NCI-H526 (cell line): ENCODE data around the gene SULT2B1.
A peak's percentile ranks its signal among the peaks of the same experiment; 100 is the strongest.

ENCODE experiments used
- DNase-seq, 2 experiments: peaks; one replicate each; lab custom pipeline; 2025; lab: John Stamatoyannopoulos, UW

SULT2B1 gene

GRCh38 chr19:48634424-48635262, 82.7 kb downstream of the SULT2B1 start:
- peak; percentile 94 to 99 for DNase-seq

DNA sequence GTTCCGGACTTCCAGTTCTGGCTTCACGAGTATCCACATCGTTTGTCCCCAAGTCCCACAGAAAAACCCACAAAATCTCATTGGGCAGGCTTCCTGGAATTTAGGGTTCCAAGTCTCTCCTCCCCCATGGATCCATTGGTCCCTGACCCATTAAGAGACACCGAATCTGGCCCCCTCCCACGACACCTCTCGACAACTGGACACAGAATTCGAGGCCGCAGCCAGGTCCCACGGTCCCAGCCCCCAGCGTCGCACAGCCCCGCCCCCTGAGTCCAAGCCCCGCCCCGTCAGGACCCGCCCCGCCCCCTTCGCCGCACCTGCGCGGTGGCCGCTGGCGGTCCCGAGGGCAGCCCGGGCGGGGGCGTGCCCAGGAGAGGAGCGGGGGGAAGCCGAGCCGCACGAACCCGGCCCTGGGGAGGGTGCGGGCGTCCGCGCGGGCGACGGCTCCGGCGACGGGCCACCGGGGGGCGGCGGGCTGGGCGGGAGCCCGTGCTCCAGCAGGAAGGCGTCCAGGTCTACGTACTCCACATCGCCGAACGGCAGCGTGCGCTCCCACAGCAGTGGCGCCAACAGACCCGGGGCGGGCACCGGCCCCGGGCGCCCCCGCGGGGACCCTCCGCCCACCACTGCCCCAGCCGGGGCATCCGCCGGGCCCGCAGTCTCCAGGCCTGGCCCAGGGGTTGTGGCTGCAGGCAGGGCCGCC, 83.4 kb downstream of the SULT2B1 start:
- peak in 1 of 2 experiments; percentile 79 for DNase-seq

DNA sequence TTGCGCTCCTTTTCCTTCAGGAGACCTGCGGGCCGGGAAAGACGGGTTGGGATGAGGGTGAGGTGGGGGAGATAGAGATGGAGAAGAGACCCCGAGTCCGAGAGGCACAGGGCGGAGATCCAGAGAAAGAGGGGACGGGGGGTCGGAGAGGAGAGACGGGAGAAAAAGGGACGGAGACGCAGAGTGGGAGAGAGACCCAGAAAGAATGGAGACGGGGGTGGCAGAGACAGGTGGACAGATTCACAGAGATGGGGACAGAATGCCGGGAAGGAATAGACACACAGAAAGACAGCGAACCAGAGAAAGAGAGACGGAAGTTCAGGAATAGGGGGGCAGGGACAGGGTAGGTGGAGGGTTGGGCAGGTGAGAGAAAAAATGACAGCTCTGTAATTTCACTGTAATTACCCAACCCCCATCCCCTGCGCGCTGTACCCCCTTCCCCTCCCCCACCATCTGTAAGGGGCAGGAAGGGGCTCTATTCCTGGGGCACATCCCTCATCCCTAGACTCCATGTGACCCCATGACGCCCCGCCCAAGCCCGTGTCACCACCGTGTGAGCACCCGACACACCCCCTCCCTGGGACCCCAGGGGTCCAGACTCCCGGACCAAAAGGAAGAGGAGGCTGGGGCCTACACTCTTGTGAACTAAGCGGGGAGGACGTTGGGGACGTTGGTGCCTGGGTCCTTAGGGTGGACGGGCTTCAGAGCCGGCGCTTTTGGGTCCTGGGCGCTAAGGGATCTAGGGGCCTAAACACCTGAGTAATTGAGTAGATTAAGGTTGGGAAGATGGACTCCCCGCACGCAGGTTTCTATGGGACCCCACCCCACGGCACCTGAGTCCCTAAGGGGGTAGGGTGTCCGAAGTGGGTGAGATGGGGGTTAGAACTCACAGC, 84.2 kb downstream of the SULT2B1 start:
- peak; percentile 36 to 42 for DNase-seq

GRCh38 chr19:48636859-48637448, 85.0 kb downstream of the SULT2B1 start, which contains the start of gene DBP:
TSS of gene DBP (minus strand) at chr19:48637379. CDS start at chr19:48636994, 385 bp downstream.
- peak; percentile 68 to 72 for DNase-seq

GRCh38 chr19:48637449-48637947, 85.5 kb downstream of the SULT2B1 start:
- peak; percentile 99 for DNase-seq

DNA sequence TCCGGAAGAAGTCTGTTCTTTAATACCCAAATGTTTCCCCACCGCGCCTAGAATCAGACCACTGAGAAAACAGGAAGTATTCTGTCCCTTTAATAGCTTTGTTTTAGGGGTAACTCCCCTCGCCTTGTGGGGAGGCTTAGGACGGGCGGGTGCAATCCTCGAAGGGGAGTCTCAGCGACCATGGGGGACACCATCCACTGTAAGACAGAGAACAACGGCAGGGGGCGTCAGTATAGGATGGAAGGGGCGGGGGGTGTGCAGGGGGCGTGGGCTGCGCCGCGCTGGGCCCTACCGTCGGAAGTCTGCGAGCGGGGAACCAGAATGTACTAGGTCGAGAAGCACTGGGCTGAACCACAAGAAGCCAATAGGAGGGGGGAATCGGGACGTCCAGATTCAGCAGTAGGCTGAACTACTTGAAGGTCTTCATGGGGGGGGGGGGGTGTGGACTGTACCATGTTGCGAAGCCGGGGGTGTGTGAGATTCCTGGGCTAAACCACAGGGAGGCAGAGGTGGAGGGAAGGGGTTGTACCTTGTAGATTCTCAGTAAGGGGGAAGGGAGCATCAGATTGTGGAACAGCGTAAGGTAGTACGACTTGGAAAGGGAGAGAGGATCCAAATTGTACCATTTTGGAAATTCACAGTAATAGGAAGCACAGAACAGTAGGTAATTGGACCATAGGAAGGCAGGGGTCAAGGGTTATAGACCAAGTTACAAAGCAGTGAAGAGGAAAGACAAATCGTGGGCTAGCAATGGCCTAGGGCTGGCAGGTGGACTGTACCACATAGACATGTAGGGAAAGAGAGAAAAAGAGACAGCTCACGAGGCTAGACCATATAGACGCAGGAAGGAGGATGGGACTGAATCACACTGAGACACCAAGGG, 86.2 kb downstream of the SULT2B1 start:
- peak; percentile 83 to 95 for DNase-seq

GRCh38 chr19:48638831-48639381, 86.9 kb downstream of the SULT2B1 start:
- no peak for DNase-seq

- no peak for DNase-seq
These were observed 87.8 kb downstream of the SULT2B1 start for GRCh38 chr19:48639483-48640375.

DNA sequence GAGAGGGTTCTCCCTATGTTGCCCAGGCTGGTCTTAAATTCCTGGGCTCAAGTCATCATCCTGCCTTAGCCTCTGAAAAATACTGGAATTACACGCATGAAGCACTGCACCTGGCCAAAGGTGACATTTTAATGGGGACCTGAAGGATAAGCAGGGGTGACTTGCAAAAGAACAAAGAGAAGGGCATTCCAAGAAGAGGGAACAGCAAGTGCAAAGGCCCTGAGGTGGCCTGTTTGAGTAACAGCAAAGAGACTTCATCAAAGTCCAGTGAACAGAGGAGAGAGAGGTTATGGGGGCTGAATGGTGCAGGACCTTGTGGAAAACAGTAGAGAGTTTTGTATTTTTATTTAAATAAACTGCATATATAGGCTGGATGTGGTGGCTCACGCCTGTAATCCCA, 89.9 kb downstream of the SULT2B1 start:
- DNase-seq, result no peak

- DNase-seq, result no peak
These were observed 90.9 kb downstream of the SULT2B1 start for GRCh38 chr19:48642862-48643261.

DNA sequence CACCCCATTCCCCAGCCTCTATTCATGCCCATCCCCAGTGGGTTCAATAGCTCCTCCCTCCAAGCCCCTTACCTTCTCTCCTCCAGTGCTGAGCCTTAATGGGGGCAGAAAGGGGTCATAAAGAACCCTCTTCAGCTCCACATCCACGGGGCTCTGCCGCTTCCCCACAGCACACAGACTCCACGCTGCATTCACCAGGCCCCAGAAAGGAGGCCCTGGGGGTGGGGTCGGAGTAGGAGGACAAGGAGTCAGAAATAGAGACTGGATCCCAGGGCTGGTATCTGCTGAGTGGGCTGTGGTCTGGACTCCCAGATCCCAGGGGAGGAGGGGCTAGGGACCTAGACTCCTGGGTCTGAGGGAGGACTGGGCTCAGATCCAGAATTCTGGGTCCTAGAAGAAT, 92.4 kb downstream of the SULT2B1 start:
- DNase-seq, result no peak

- peak; percentile 44 to 80 for DNase-seq
These were observed 93.1 kb downstream of the SULT2B1 start for GRCh38 chr19:48644839-48645619.

- no peak for DNase-seq
These were observed 93.6 kb downstream of the SULT2B1 start for GRCh38 chr19:48645620-48646000.

GRCh38 chr19:48646001-48646721, 94.2 kb downstream of the SULT2B1 start, which contains the start of gene CA11:
TSS of gene CA11 (minus strand) at chr19:48646187. CDS start at chr19:48645632, 555 bp downstream.
- DNase-seq, result peak; percentile 41 to 93

DNA sequence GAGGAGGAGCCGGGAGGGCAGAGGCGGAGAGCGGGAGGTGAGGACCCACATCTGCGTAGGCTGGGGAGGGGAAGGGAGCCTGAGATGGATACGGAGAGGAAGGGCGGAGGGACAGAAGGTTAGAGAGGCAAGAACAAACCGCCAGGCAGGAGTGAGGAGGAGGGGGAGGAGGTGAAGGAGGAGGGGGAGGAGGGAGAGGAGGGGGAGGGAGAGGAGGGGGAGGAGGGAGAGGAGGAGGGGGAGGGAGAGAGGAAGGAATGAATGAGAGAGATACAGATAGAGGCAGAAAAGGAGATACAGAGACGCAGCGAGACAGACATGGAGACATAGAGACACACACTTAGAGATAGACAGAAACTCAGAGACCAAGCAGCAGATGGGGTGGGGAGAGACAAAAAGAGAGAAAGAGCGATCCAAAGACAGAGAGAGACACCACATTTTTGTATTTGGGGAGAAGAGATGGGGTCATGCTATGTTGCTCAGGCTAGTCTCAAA, 94.8 kb downstream of the SULT2B1 start:
- peak in 1 of 2 experiments; percentile 73 for DNase-seq

- no peak for DNase-seq
These were observed 96.2 kb downstream of the SULT2B1 start for GRCh38 chr19:48648134-48648533.
